Measurements from ENCODE around the gene NR3C2. TPM values are rescaled to one million over a fixed set of nuclear protein-coding genes. Genes with fewer than 3 reads are reported as not detected.

Gene NR3C2
- total RNA-seq, 5 donors from 2014 or later (not counting 1 experiment from before 2014, with no cell fraction given): 33.5 to 60.4 (median 34.5) TPM

DNA sequence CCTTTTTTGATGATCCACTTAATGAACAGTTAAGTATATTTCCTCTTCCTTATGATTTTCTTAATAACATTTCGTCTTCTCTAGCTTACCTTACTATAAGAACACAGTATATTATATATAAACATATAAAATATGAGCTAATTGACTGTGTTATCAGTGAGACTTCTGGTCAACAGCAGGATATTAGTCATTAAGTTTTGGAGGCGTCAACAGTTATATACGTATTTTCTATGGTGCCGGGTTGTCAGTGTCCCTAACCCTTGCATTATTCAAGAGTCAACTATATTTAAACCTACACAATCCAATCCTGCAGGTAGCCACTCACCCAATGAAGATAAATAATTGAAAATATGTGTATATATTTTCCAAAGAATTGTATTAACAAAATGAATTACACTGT, 88.0 kb downstream of the NR3C2 start:
- Histone ChIP-seq H3K36me3 (ENCODE audit: control insufficient read depth in 2 of 2, extremely low read depth in 1 of 2, insufficient read depth in 1 of 2, low read length in 1 of 2) (no peaks in the 10 kb centered on the region), H3K4me3 (ENCODE audit: control insufficient read depth in 1 of 2, extremely low read depth in 1 of 2, low read length in 1 of 2) (no peak overlapping the region), H3K27ac (ENCODE audit: low read length) (no peak overlapping the region), H3K9me3 (no peaks in the 10 kb centered on the region), H3K27me3 (replicated peaks in 1 of 2; ENCODE audit: control insufficient read depth in 2 of 2, extremely low read depth in 1 of 2, insufficient read depth in 2 of 2, low read length in 1 of 2) (no peaks in the 10 kb centered on the region), H3K4me1 (ENCODE audit: control insufficient read depth in 1 of 2, extremely low read depth in 1 of 2, insufficient read depth in 2 of 2, low read length in 2 of 2) (peaks cover 0 to 3% of the 10 kb centered on the region in 2 experiments)
- Mint-ChIP-seq H3K27ac (no peak overlapping the region), H3K27me3 (no peaks in the 10 kb centered on the region), H3K9me3 (no peaks in the 10 kb centered on the region), H3K4me3 (no peak overlapping the region), H3K36me3 (peaks cover 5% of the 10 kb centered on the region), H3K4me1 (peaks cover 57 to 61% (median 58%) of the 10 kb centered on the region in 3 donors)
- CTCF ChIA-PET: no interaction called here
- no CpG with 5 or more reads among the region's 4 CpGs for WGBS (ENCODE audit: insufficient coverage)
- ATAC-seq (replicated peaks in 1 of 4) (no peak), DNase-seq (no peak)
- POLR2A ChIA-PET: no interaction called here

DNA sequence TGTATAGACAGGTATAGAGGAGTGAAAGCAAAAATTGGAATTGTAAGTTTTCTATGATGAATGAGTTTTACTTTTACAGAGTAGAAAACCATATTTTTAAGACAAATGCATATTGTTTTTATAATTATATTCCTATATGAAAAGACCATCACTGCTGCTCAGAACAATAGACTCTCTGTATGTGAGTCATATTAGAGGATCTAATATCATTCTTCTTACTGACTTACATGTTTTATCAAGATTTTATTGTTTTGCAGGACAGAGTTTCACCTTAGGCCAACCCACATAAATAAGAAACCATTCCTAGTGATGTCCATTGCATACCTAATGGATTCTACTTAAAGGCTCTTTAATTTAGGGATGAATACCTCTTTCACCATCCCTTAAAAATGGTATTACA, 88.6 kb downstream of the NR3C2 start:
- H3K27me3 Mint-ChIP-seq: no peaks in the 10 kb centered on the region
- Histone ChIP-seq H3K27me3 (replicated peaks in 1 of 2; ENCODE audit: control insufficient read depth in 2 of 2, extremely low read depth in 1 of 2, insufficient read depth in 2 of 2, low read length in 1 of 2) (no peaks in the 10 kb centered on the region), H3K4me3 (ENCODE audit: control insufficient read depth in 1 of 2, extremely low read depth in 1 of 2, low read length in 1 of 2) (no peak overlapping the region), H3K27ac (ENCODE audit: low read length) (no peak overlapping the region), H3K4me1 (ENCODE audit: control insufficient read depth in 1 of 2, extremely low read depth in 1 of 2, insufficient read depth in 2 of 2, low read length in 2 of 2) (peaks cover 0 to 3% of the 10 kb centered on the region in 2 experiments), H3K36me3 (ENCODE audit: control insufficient read depth in 2 of 2, extremely low read depth in 1 of 2, insufficient read depth in 1 of 2, low read length in 1 of 2) (no peaks in the 10 kb centered on the region), H3K9me3 (no peaks in the 10 kb centered on the region)
- H3K9me3 Mint-ChIP-seq: no peaks in the 10 kb centered on the region
- H3K4me3 Mint-ChIP-seq: no peak overlapping the region
- H3K4me1 Mint-ChIP-seq: peaks cover 58 to 61% (median 60%) of the 10 kb centered on the region in 3 donors
- no peak overlapping the region for H3K27ac Mint-ChIP-seq
- H3K36me3 Mint-ChIP-seq: peaks cover 5% of the 10 kb centered on the region
- POLR2A ChIA-PET: no interaction called here
- CTCF ChIA-PET: no interaction called here
- ATAC-seq (replicated peaks in 1 of 4) (no peak), DNase-seq (no peak)

DNA sequence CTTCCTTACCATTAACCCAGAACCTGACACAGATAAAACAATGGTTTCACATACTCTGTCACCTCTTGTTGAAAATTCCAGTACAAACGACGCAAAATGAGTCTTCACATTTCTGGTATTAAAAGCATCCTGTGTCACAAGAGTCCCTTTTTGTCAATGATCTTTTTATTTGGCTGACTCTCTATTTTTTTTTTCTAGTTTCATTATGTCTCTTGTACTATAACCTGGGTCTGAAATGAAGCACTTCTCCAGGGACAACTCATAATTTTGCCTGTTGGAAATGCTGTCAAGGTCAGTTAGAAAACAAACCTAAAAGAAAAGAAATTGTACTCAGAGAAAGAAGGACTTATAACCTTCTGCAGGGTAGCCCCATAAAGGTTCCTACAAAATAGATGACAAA, 93.1 kb downstream of the NR3C2 start:
- POLR2A ChIA-PET: no interaction called here
- Histone ChIP-seq H3K27me3 (replicated peaks in 1 of 2; ENCODE audit: control insufficient read depth in 2 of 2, extremely low read depth in 1 of 2, insufficient read depth in 2 of 2, low read length in 1 of 2) (no peaks in the 10 kb centered on the region), H3K27ac (ENCODE audit: low read length) (no peak overlapping the region), H3K4me1 (ENCODE audit: control insufficient read depth in 1 of 2, extremely low read depth in 1 of 2, insufficient read depth in 2 of 2, low read length in 2 of 2) (no peaks in the 10 kb centered on the region), H3K36me3 (ENCODE audit: control insufficient read depth in 2 of 2, extremely low read depth in 1 of 2, insufficient read depth in 1 of 2, low read length in 1 of 2) (no peaks in the 10 kb centered on the region), H3K4me3 (ENCODE audit: control insufficient read depth in 1 of 2, extremely low read depth in 1 of 2, low read length in 1 of 2) (no peak overlapping the region), H3K9me3 (no peaks in the 10 kb centered on the region)
- no peaks in the 10 kb centered on the region for H3K9me3 Mint-ChIP-seq
- H3K27ac Mint-ChIP-seq: no peak overlapping the region
- peaks cover 59 to 69% (median 65%) of the 10 kb centered on the region in 3 donors for H3K4me1 Mint-ChIP-seq
- ATAC-seq (replicated peaks in 1 of 4) (no peak), DNase-seq (no peak)
- WGBS (ENCODE audit: insufficient coverage): 42% methylated on average over 2 of the region's 2 CpGs
- no peak overlapping the region for H3K4me3 Mint-ChIP-seq
- peaks cover 10% of the 10 kb centered on the region for H3K36me3 Mint-ChIP-seq
- H3K27me3 Mint-ChIP-seq: no peaks in the 10 kb centered on the region
- CTCF ChIA-PET: no interaction called here

DNA sequence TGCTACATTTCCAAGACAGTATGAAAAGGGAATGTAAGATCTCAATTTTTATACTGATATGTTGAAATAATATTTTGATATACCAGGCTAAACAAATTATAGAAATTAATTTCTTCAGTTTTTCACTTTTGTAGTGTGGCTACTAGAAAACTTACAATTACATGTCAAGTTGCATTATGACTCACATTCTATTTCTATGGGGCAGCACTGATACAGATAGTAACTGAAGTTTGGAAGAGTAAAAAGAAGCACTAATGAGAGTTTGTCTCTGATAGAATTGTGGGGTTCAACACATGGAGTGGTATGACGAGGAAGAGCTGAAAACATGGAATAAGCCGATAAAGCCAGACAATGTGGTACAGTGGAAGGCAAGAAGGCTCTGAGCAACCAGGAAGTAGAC, 95.6 kb downstream of the NR3C2 start:
- Mint-ChIP-seq H3K27ac (no peak overlapping the region), H3K4me3 (no peak overlapping the region), H3K36me3 (peaks cover 10% of the 10 kb centered on the region), H3K27me3 (no peaks in the 10 kb centered on the region), H3K4me1 (peaks cover 59 to 67% (median 64%) of the 10 kb centered on the region in 3 donors), H3K9me3 (peaks cover 0 to 4% (median 0%) of the 10 kb centered on the region in 3 donors)
- no peaks in the 10 kb centered on the region for H3K36me3 ChIP-seq (ENCODE audit: control insufficient read depth in 2 of 2, extremely low read depth in 1 of 2, insufficient read depth in 1 of 2, low read length in 1 of 2)
- no peaks in the 10 kb centered on the region for H3K27me3 ChIP-seq (replicated peaks in 1 of 2; ENCODE audit: control insufficient read depth in 2 of 2, extremely low read depth in 1 of 2, insufficient read depth in 2 of 2, low read length in 1 of 2)
- no peak overlapping the region for H3K27ac ChIP-seq (ENCODE audit: low read length)
- ChIA-PET CTCF (no interaction called here), POLR2A (no interaction called here)
- DNase-seq (no peak), ATAC-seq (replicated peaks in 1 of 4) (no peak)
- H3K4me1 ChIP-seq (ENCODE audit: control insufficient read depth in 1 of 2, extremely low read depth in 1 of 2, insufficient read depth in 2 of 2, low read length in 2 of 2): no peaks in the 10 kb centered on the region
- H3K9me3 ChIP-seq: no peaks in the 10 kb centered on the region
- 81% methylated on average over 2 of the region's 2 CpGs for WGBS (ENCODE audit: insufficient coverage)
- no peak overlapping the region for H3K4me3 ChIP-seq (ENCODE audit: control insufficient read depth in 1 of 2, extremely low read depth in 1 of 2, low read length in 1 of 2)

DNA sequence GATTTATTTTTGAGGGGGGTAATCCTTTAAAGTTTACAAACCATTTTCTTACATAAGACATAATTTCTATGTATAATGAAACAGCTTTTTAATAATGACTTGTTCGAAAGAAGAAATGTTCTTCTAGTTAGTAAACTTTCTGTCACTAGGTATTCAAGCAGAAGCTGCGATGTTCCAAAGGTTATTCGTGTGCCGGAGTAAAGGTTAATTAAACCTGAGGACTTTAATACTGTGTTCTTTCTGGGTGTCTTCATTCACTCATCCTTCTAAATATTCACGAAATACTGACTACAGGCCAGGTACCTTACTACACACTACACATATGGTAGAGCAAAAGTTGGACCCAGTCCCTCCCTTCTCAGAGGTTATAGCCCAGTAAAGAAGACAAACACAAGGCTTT, 96.7 kb downstream of the NR3C2 start:
- Histone ChIP-seq H3K4me3 (ENCODE audit: control insufficient read depth in 1 of 2, extremely low read depth in 1 of 2, low read length in 1 of 2) (no peak overlapping the region), H3K4me1 (ENCODE audit: control insufficient read depth in 1 of 2, extremely low read depth in 1 of 2, insufficient read depth in 2 of 2, low read length in 2 of 2) (no peaks in the 10 kb centered on the region), H3K36me3 (ENCODE audit: control insufficient read depth in 2 of 2, extremely low read depth in 1 of 2, insufficient read depth in 1 of 2, low read length in 1 of 2) (no peaks in the 10 kb centered on the region), H3K9me3 (no peaks in the 10 kb centered on the region), H3K27ac (ENCODE audit: low read length) (no peak overlapping the region), H3K27me3 (replicated peaks in 1 of 2; ENCODE audit: control insufficient read depth in 2 of 2, extremely low read depth in 1 of 2, insufficient read depth in 2 of 2, low read length in 1 of 2) (no peaks in the 10 kb centered on the region)
- no peak overlapping the region for H3K27ac Mint-ChIP-seq
- DNase-seq (no peak), ATAC-seq (replicated peaks in 1 of 4) (no peak)
- no CpG with 5 or more reads among the region's 5 CpGs for WGBS (ENCODE audit: insufficient coverage)
- POLR2A ChIA-PET: no interaction called here
- H3K27me3 Mint-ChIP-seq: no peaks in the 10 kb centered on the region
- CTCF ChIA-PET: no interaction called here
- H3K9me3 Mint-ChIP-seq: peaks cover 6 to 11% (median 7%) of the 10 kb centered on the region in 3 donors
- H3K36me3 Mint-ChIP-seq: peaks cover 15% of the 10 kb centered on the region
- H3K4me1 Mint-ChIP-seq: peaks cover 50 to 57% (median 57%) of the 10 kb centered on the region in 3 donors
- H3K4me3 Mint-ChIP-seq: no peak overlapping the region

DNA sequence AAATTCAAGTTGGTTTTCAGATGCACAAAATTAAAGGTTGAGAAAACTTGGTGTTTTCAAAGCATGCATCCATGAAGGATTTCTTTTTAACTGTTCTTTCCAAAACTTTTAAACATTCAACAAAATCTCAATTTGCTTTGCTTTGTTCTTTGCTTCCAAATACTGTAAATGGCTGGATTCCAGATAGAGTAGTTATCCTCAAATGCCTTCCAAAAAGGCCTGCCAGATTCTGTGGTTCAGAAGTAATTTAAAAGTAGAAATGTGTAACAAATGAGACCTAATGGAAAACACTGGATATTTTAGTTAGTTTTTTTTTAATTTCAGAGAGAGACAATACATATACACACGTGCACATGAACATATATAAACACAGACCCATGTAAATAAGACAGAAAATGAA, 97.3 kb downstream of the NR3C2 start:
- Histone ChIP-seq H3K27ac (ENCODE audit: low read length) (no peak overlapping the region), H3K9me3 (no peaks in the 10 kb centered on the region), H3K4me1 (ENCODE audit: control insufficient read depth in 1 of 2, extremely low read depth in 1 of 2, insufficient read depth in 2 of 2, low read length in 2 of 2) (no peaks in the 10 kb centered on the region), H3K4me3 (ENCODE audit: control insufficient read depth in 1 of 2, extremely low read depth in 1 of 2, low read length in 1 of 2) (no peak overlapping the region), H3K27me3 (replicated peaks in 1 of 2; ENCODE audit: control insufficient read depth in 2 of 2, extremely low read depth in 1 of 2, insufficient read depth in 2 of 2, low read length in 1 of 2) (no peaks in the 10 kb centered on the region), H3K36me3 (ENCODE audit: control insufficient read depth in 2 of 2, extremely low read depth in 1 of 2, insufficient read depth in 1 of 2, low read length in 1 of 2) (no peaks in the 10 kb centered on the region)
- peaks cover 46 to 56% (median 51%) of the 10 kb centered on the region in 3 donors for H3K4me1 Mint-ChIP-seq
- H3K27ac Mint-ChIP-seq: no peak overlapping the region
- no peak overlapping the region for H3K4me3 Mint-ChIP-seq
- DNase-seq (no peak), ATAC-seq (replicated peaks in 1 of 4) (no peak)
- CTCF ChIA-PET: no interaction called here
- POLR2A ChIA-PET: no interaction called here
- H3K36me3 Mint-ChIP-seq: peaks cover 20% of the 10 kb centered on the region
- H3K9me3 Mint-ChIP-seq: peaks cover 10 to 17% (median 12%) of the 10 kb centered on the region in 3 donors
- WGBS (ENCODE audit: insufficient coverage): no CpG with 5 or more reads among the region's 1 CpG
- H3K27me3 Mint-ChIP-seq: no peaks in the 10 kb centered on the region

DNA sequence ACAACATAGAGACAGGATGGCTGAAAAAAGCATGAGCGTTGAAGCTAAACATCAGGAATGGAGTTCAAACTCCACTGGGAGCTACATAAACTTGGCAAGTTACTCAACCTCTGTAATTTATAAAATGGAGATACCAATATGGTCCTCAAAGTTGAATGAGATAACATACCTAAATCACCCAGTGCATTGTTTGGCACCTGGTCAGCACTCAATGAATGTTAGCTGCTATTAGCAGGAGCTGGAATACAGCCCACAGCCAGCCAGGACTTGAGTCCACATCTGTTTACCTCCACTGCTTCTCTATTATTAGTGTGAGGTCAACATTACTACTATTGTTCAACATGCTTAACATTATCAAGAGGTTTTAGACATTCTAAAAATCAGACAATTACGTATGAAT, 97.9 kb downstream of the NR3C2 start:
- H3K4me1 Mint-ChIP-seq: peaks cover 40 to 50% (median 45%) of the 10 kb centered on the region in 3 donors
- H3K9me3 ChIP-seq: no peaks in the 10 kb centered on the region
- DNase-seq (no peak), ATAC-seq (replicated peaks in 1 of 4) (no peak)
- ChIA-PET POLR2A (no interaction called here), CTCF (interaction anchor here in 1 of 2 donors (0.6 kb wide), 1 partner anchor 104 kb away, joined by 3 read pairs; no protein-coding TSS in a partner anchor)
- no peak overlapping the region for H3K27ac Mint-ChIP-seq
- H3K4me1 ChIP-seq (ENCODE audit: control insufficient read depth in 1 of 2, extremely low read depth in 1 of 2, insufficient read depth in 2 of 2, low read length in 2 of 2): no peaks in the 10 kb centered on the region
- no peak overlapping the region for H3K27ac ChIP-seq (ENCODE audit: low read length)
- H3K36me3 ChIP-seq (ENCODE audit: control insufficient read depth in 2 of 2, extremely low read depth in 1 of 2, insufficient read depth in 1 of 2, low read length in 1 of 2): no peaks in the 10 kb centered on the region
- WGBS (ENCODE audit: insufficient coverage): no CpG with 5 or more reads among the region's 2 CpGs
- H3K27me3 ChIP-seq (replicated peaks in 1 of 2; ENCODE audit: control insufficient read depth in 2 of 2, extremely low read depth in 1 of 2, insufficient read depth in 2 of 2, low read length in 1 of 2): no peaks in the 10 kb centered on the region
- H3K4me3 ChIP-seq (ENCODE audit: control insufficient read depth in 1 of 2, extremely low read depth in 1 of 2, low read length in 1 of 2): no peak overlapping the region
- no peak overlapping the region for H3K4me3 Mint-ChIP-seq
- peaks cover 11 to 21% (median 18%) of the 10 kb centered on the region in 3 donors for H3K9me3 Mint-ChIP-seq
- peaks cover 26% of the 10 kb centered on the region for H3K36me3 Mint-ChIP-seq
- no peaks in the 10 kb centered on the region for H3K27me3 Mint-ChIP-seq
